Mesenchymal stem cell (in vitro differentiated cells and primary cell): ENCODE measurements around the gene L2HGDH.

Experiments
- DNase-seq: peaks from one replicate; pipeline ENCODE4 v3.0.0-alpha.2; 2013
- H2AFZ ChIP-seq: one replicate; pipeline ENCODE4 v1.6.1; 2013; ENCODE audit warnings: low read depth, mild to moderate bottlenecking, control low read depth, inconsistent platforms, low read length, moderate library complexity
- H2AK5ac ChIP-seq: 2 replicates; pipeline ENCODE4 v1.6.1; 2013; ENCODE audit warnings: low read length, moderate library complexity, mild to moderate bottlenecking, inconsistent platforms; ENCODE audit not compliant: severe bottlenecking
- H2BK120ac ChIP-seq: one replicate; pipeline ENCODE4 v1.6.1; 2013; ENCODE audit warnings: low read depth, mild to moderate bottlenecking, inconsistent platforms, low read length, moderate library complexity
- H2BK12ac ChIP-seq, 2 experiments: one replicate each; pipeline ENCODE4 v1.6.1; 2013; ENCODE audit warnings: inconsistent platforms in 2 of 2, low read length in 2 of 2, mild to moderate bottlenecking in 2 of 2, moderate library complexity in 2 of 2, control low read depth in 1 of 2
- H2BK15ac ChIP-seq: one replicate; pipeline ENCODE4 v1.6.1; 2013; ENCODE audit warnings: mild to moderate bottlenecking, low read depth, inconsistent platforms; ENCODE audit not compliant: poor library complexity, severe bottlenecking
- H2BK5ac ChIP-seq: 2 replicates; pipeline ENCODE4 v1.6.1; 2013; ENCODE audit warnings: low read depth, mild to moderate bottlenecking, low read length, control low read depth, inconsistent platforms; ENCODE audit not compliant: poor library complexity, severe bottlenecking
- H3K14ac ChIP-seq, 2 experiments: one replicate each; pipeline ENCODE4 v1.6.1; 2013; ENCODE audit warnings: inconsistent platforms in 2 of 2, low read length in 2 of 2, control low read depth in 1 of 2, mild to moderate bottlenecking in 1 of 2, moderate library complexity in 1 of 2
- H3K18ac ChIP-seq, 2 experiments: one replicate each; pipeline ENCODE4 v1.6.1; 2013; ENCODE audit warnings: inconsistent platforms in 2 of 2, low read length in 2 of 2, control low read depth in 1 of 2, low read depth in 1 of 2, mild to moderate bottlenecking in 1 of 2
- H3K23ac ChIP-seq, 2 experiments: one replicate each; pipeline ENCODE4 v1.6.1; 2013; ENCODE audit warnings: inconsistent platforms in 2 of 2, low read length in 2 of 2, mild to moderate bottlenecking in 2 of 2, moderate library complexity in 2 of 2, control low read depth in 1 of 2
- H3K27ac ChIP-seq: 2 replicates; pipeline ENCODE4 v1.5.1; 2013; ENCODE audit warnings: mild to moderate bottlenecking, moderate library complexity, low read length, control low read depth, inconsistent platforms; ENCODE audit not compliant: poor library complexity, severe bottlenecking
- H3K27me3 ChIP-seq, 2 experiments: 2 replicates each; pipeline versions ENCODE4 v1.6.1 to v1.7.0; 2013; ENCODE audit warnings: low read length in 2 of 2, mild to moderate bottlenecking in 2 of 2, moderate library complexity in 2 of 2, control low read depth in 1 of 2, inconsistent platforms in 1 of 2; ENCODE audit not compliant: control insufficient read depth in 1 of 2, insufficient read depth in 1 of 2
- H3K36me3 ChIP-seq, 2 experiments: 2 replicates each; pipeline versions ENCODE4 v1.6.1 to v1.7.0; 2013; ENCODE audit warnings: low read length in 2 of 2, control low read depth in 1 of 2, inconsistent platforms in 1 of 2, low read depth in 1 of 2, mild to moderate bottlenecking in 1 of 2; ENCODE audit not compliant: insufficient read depth in 2 of 2, control insufficient read depth in 1 of 2
- H3K4ac ChIP-seq, 2 experiments: one replicate each; pipeline ENCODE4 v1.6.1; 2013; ENCODE audit warnings: inconsistent platforms in 2 of 2, low read length in 2 of 2, mild to moderate bottlenecking in 2 of 2, moderate library complexity in 2 of 2, control low read depth in 1 of 2, low read depth in 1 of 2
- H3K4me1 ChIP-seq: 2 replicates; pipeline ENCODE4 v1.6.1; 2013; ENCODE audit warnings: low read depth, low read length, control low read depth; ENCODE audit not compliant: control insufficient read depth, insufficient read depth
- H3K4me2 ChIP-seq: 2 replicates; pipeline ENCODE4 v1.6.1; 2013; ENCODE audit warnings: low read length, mild to moderate bottlenecking, inconsistent platforms; ENCODE audit not compliant: poor library complexity, severe bottlenecking
- H3K4me3 ChIP-seq, 2 experiments: 2 replicates each; pipeline versions ENCODE4 v1.5.1 to v1.7.0; 2013; ENCODE audit warnings: low read length in 2 of 2, mild to moderate bottlenecking in 2 of 2, control low read depth in 1 of 2, low read depth in 1 of 2; ENCODE audit not compliant: insufficient read depth in 1 of 2
- H3K79me1 ChIP-seq: replicated peaks from 2 replicates; pipeline ENCODE4 v1.6.1; 2013; ENCODE audit warnings: mild to moderate bottlenecking, control low read depth, low read length, inconsistent platforms; ENCODE audit not compliant: poor library complexity, severe bottlenecking
- H3K9ac ChIP-seq: 2 replicates; pipeline ENCODE4 v1.7.0; 2013; ENCODE audit warnings: mild to moderate bottlenecking, low read length, moderate library complexity
- H3K9me3 ChIP-seq: 2 replicates; pipeline ENCODE4 v1.7.0; 2013; ENCODE audit warnings: mild to moderate bottlenecking, low read length; ENCODE audit not compliant: control insufficient read depth
- H4K8ac ChIP-seq: one replicate; pipeline ENCODE4 v1.6.1; 2013; ENCODE audit warnings: inconsistent platforms, mild to moderate bottlenecking, low read length, moderate library complexity
- H4K91ac ChIP-seq: one replicate; pipeline ENCODE4 v1.6.1; 2013; ENCODE audit warnings: mild to moderate bottlenecking, low read length, inconsistent platforms
- WGBS: methylation state at CpG from one replicate; pipeline ENCODE4 v1.1.7; 2013; ENCODE audit warnings: mixed read lengths; 5-methylcytosine and 5-hydroxymethylcytosine counted together

Gene L2HGDH

DNA sequence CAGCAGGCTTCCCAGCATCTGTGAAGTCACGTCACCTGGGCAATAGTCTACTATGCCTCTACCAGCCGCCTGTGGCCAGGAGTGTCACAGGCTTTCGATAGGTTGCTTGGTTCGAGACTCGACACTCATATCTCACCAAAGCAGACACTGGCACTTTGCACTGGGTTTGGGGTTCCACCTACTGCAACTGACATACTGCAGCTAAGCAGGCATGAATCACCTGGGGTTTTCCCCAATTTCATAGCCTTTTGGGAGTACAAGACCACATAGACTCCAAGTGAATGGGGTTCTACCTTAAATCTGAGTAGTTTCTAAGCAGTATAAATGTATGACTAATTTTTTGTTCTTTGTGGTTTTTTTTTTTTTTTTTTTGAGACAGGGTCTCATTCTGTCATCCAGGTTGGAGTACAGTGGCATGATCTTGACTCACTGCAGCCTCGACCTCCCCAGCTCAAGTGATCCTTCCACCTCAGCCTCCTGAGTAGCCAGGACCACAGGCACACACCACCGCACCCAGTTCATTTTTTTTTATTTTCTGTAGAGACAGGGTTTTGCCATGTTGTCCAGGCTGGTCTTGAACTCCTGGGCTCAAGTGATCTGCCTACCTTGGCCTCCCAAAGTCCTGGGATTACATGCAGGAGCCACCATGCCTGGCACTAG, 32.2 kb upstream of the L2HGDH start:
- H2AK5ac ChIP-seq: peak overlapping the region; percentile 63
- peak overlapping the region in 1 of 2 experiments; percentile 25 for H3K18ac ChIP-seq
- no peaks in the 10 kb centered on the region for H3K27me3 ChIP-seq
- no peak overlapping the region for H3K4me2 ChIP-seq
- peak overlapping the region in 1 of 2 experiments; percentile 60 for H3K4ac ChIP-seq
- no peak overlapping the region for H2BK5ac ChIP-seq
- H3K14ac ChIP-seq: no peak overlapping the region
- H2AFZ ChIP-seq: no peak overlapping the region
- no peak overlapping the region for H3K9ac ChIP-seq
- peaks cover 7% of the 10 kb centered on the region for H3K4me1 ChIP-seq
- H4K91ac ChIP-seq: peak overlapping the region; percentile 62
- H3K23ac ChIP-seq: no peak overlapping the region
- peak overlapping the region in 1 of 2 experiments; percentile 94 for H2BK12ac ChIP-seq
- H2BK15ac ChIP-seq: no peak overlapping the region
- H3K4me3 ChIP-seq: no peak overlapping the region
- no peak overlapping the region for H3K27ac ChIP-seq
- no peaks in the 10 kb centered on the region for H3K79me1 ChIP-seq
- H3K9me3 ChIP-seq: no peaks in the 10 kb centered on the region
- peak; percentile 68 for DNase-seq
- no peak overlapping the region for H2BK120ac ChIP-seq
- H3K36me3 ChIP-seq: no peaks in the 10 kb centered on the region
- H4K8ac ChIP-seq: no peak overlapping the region
- WGBS: 95% methylated on average over 6 of the region's 7 CpGs

DNA sequence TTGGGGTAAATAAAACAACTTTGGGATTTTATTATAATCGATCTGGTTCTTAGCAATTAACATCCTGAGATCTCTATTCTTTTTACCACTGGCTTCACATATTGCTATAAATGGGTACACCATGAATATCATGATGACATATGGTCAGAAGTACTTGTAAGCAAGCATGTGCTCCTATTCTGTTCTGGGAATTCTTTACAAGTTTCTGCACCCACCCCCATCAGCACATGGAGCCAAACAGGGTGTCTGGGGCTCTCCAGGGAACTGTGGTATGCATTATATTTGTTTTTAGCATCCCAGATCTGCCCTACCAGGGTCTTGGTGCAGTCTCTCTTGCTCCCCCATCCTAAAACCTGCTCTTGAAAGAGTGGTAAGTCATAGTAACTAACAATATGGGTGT, 31.4 kb upstream of the L2HGDH start:
- peaks cover 7% of the 10 kb centered on the region for H3K4me1 ChIP-seq
- no peaks in the 10 kb centered on the region for H3K27me3 ChIP-seq
- peak; percentile 14 for DNase-seq
- H3K9me3 ChIP-seq: no peaks in the 10 kb centered on the region
- H2AFZ ChIP-seq: no peak overlapping the region
- H2BK15ac ChIP-seq: no peak overlapping the region
- H3K23ac ChIP-seq: no peak overlapping the region
- no peak overlapping the region for H2BK5ac ChIP-seq
- no peak overlapping the region for H3K4me2 ChIP-seq
- no peak overlapping the region for H3K9ac ChIP-seq
- no peak overlapping the region for H3K14ac ChIP-seq
- H3K4ac ChIP-seq: no peak overlapping the region
- H3K36me3 ChIP-seq: peaks cover 3 to 7% of the 10 kb centered on the region in 2 experiments
- no peak overlapping the region for H3K18ac ChIP-seq
- no CpG with 5 or more reads among the region's 1 CpG for WGBS
- no peak overlapping the region for H4K8ac ChIP-seq
- H3K4me3 ChIP-seq: no peak overlapping the region
- H2AK5ac ChIP-seq: peak overlapping the region; percentile 49
- no peaks in the 10 kb centered on the region for H3K79me1 ChIP-seq
- no peak overlapping the region for H2BK12ac ChIP-seq
- no peak overlapping the region for H4K91ac ChIP-seq
- no peak overlapping the region for H3K27ac ChIP-seq
- H2BK120ac ChIP-seq: no peak overlapping the region

DNA sequence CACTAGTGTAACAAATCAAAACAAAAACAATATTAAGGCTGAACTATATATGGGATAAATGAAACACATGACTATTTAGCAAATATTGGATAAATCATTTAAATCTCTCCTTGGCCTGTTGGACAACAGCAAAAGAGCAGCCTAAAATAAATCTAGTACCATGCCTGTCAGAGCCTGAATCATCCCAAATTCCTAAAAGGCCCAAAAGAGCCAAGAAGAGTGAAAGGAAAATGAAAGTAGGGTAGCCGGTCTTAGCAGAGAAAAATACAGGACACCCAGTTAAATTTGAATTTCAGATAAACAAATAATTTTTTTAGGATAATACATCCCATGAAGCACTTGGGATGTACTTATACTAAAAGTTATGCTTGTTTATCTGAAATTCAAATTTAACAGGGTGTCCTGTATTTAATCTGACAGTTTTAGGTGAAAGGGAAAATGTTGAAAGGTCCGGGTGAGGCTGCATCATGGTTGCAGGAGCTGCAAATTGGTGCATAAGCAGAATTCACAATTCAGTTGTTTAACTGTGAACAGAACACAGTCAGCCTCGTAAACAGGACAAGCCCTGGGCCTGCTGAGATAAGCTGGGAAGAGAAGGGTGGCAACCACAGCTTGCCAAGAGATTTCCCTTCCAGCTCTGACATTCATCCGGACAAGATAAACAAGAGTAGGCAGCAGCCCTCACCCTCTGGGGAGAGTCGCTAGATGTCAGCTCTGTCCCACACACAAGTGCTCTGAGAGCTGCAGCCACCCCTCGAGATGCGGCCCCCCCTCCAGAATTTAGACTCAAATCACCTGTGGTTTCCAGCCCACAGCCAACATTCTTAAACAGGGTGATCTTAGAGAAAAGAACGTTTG, 30.4 kb upstream of the L2HGDH start:
- Histone ChIP-seq H2BK12ac (no peak overlapping the region), H2BK5ac (no peak overlapping the region), H3K27me3 (no peaks in the 10 kb centered on the region), H3K4me1 (peaks cover 7% of the 10 kb centered on the region), H2BK15ac (no peak overlapping the region), H3K18ac (no peak overlapping the region), H2BK120ac (no peak overlapping the region), H3K36me3 (peaks cover 3 to 8% of the 10 kb centered on the region in 2 experiments), H2AK5ac (no peak overlapping the region), H3K14ac (no peak overlapping the region), H4K91ac (no peak overlapping the region), H4K8ac (peak overlapping the region; percentile 45), H3K23ac (no peak overlapping the region), H2AFZ (no peak overlapping the region), H3K9me3 (no peaks in the 10 kb centered on the region), H3K4me2 (no peak overlapping the region), H3K79me1 (no peaks in the 10 kb centered on the region), H3K27ac (peak overlapping the region; percentile 16), H3K4me3 (peak overlapping the region in 1 of 2 experiments; percentile 66), H3K4ac (no peak overlapping the region), H3K9ac (peak overlapping the region; percentile 86)
- WGBS: 4% methylated on average over 5 of the region's 8 CpGs
- DNase-seq: peak; percentile 69

DNA sequence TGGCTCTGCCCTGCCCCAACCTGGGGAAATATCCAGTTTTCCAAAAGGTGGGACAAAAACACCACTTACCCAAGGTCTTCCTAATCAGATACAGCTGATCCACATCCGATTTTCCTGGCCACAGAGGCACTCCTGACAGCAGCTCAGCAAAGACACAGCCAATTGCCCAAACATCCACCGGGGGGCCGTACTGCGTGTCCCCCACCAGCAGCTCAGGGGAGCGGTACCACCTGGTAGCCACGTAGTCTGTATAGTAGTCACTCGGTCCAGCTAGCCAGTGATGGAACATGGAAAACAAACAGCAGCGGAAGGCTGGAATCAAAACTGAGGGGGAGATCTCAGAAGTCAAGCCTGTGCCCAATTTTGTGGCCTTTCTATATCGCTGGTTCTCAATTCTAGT, 28.9 kb upstream of the L2HGDH start:
- Histone ChIP-seq H3K9ac (no peak overlapping the region), H3K79me1 (no peaks in the 10 kb centered on the region), H3K4me1 (peaks cover 8% of the 10 kb centered on the region), H3K4me2 (no peak overlapping the region), H2BK12ac (peak overlapping the region in 1 of 2 experiments; percentile 75), H2AK5ac (no peak overlapping the region), H3K14ac (peak overlapping the region in 1 of 2 experiments; percentile 51), H3K27me3 (no peaks in the 10 kb centered on the region), H3K4me3 (no peak overlapping the region), H4K8ac (no peak overlapping the region), H3K18ac (peak overlapping the region in 1 of 2 experiments; percentile 6), H2AFZ (no peak overlapping the region), H3K36me3 (peaks cover 3 to 8% of the 10 kb centered on the region in 2 experiments), H3K4ac (no peak overlapping the region), H3K9me3 (no peaks in the 10 kb centered on the region), H3K27ac (no peak overlapping the region), H3K23ac (no peak overlapping the region), H2BK5ac (no peak overlapping the region), H2BK15ac (no peak overlapping the region), H4K91ac (no peak overlapping the region), H2BK120ac (no peak overlapping the region)
- 86% methylated on average over 8 of the region's 9 CpGs for WGBS
- DNase-seq: no peak
